Measurements from ENCODE around the gene ARHGAP22.
A peak's percentile ranks its signal among the peaks of the same experiment; 100 is the strongest.

Gene ARHGAP22

GRCh38 chr10:48606530-48607355 is 1.9 kb upstream of the ARHGAP22 start:
- no peak for DNase-seq

- no peak for DNase-seq
Observed at GRCh38 chr10:48605786-48606529, 1.1 kb upstream of the ARHGAP22 start.

- no peak for DNase-seq
Observed at GRCh38 chr10:48604039-48604990, 558 bp downstream of the ARHGAP22 start.

GRCh38 chr10:48603421-48604038 is 1.3 kb downstream of the ARHGAP22 start:
- no peak for DNase-seq

- no peak for DNase-seq
Observed at GRCh38 chr10:48602401-48603135, 2.3 kb downstream of the ARHGAP22 start.

GRCh38 chr10:48601789-48602188 is 3.1 kb downstream of the ARHGAP22 start:
- no peak for DNase-seq

- DNase-seq = no peak
Observed at GRCh38 chr10:48600645-48601505, 4.0 kb downstream of the ARHGAP22 start.

- no peak for DNase-seq
Observed at GRCh38 chr10:48599830-48600134, 5.1 kb downstream of the ARHGAP22 start.

GRCh38 chr10:48598936-48599829 is 5.7 kb downstream of the ARHGAP22 start:
- DNase-seq = no peak

- DNase-seq = peak; percentile 59
Observed at GRCh38 chr10:48598243-48598935, 6.5 kb downstream of the ARHGAP22 start.

GRCh38 chr10:48595539-48595932 is 9.3 kb downstream of the ARHGAP22 start:
- DNase-seq = no peak

GRCh38 chr10:48594803-48595538 is 9.9 kb downstream of the ARHGAP22 start:
- peak; percentile 54 for DNase-seq

- no peak for DNase-seq
Observed at GRCh38 chr10:48594371-48594770, 10.5 kb downstream of the ARHGAP22 start.

GRCh38 chr10:48592346-48592745 is 12.5 kb downstream of the ARHGAP22 start:
- DNase-seq = no peak

- no peak for DNase-seq
Observed at GRCh38 chr10:48590945-48591344, 13.9 kb downstream of the ARHGAP22 start.

- DNase-seq = no peak
Observed at GRCh38 chr10:48589266-48589665, 15.6 kb downstream of the ARHGAP22 start.

GRCh38 chr10:48587819-48588218 is 17.1 kb downstream of the ARHGAP22 start:
- no peak for DNase-seq

GRCh38 chr10:48587101-48587500 is 17.8 kb downstream of the ARHGAP22 start:
- no peak for DNase-seq

- DNase-seq = no peak
Observed at GRCh38 chr10:48582970-48583369, 21.9 kb downstream of the ARHGAP22 start.
